ENCODE data around the gene DUSP6.
"Not testable (repeated sequence)": the region's sequence is repeated elsewhere in the genome, so short reads cannot be mapped to it uniquely, and the experiment has no call there.

The DUSP6 gene

DNA sequence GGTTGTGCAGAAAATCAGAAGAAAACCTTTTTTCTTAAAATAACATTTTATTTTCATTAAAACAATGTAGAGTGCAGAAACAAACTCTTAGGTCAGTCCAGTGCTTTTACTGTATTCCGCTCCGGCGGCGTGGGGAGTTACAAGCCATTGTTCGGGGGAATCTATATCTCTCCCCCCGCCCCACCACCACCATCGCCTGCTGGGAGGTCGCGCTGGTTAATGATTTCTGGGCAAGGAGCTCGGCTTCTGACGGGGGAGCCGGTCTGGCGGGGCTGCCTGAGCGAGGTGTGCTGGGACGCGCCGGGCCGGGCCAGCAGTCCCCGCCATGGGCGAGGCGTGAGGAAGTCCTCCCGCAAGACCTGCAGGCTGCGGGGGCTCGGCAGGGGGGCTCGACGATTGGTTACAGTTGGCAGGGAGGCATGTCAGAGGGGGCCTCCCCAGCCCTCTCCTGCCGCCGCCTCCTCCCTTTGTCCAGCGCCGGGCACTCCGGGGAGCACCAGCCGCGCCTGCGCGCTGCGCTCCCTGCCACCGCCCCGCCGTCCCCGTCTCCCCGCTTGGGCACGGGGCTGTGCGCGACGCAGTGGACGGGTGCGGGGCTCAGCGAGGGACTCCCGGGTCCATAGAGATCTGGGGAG, 1.0 kb upstream of the DUSP6 start:
- peak overlapping the region; percentile 47 for H3K4me3 ChIP-seq (ENCODE audit: low read depth, low read length)

DNA sequence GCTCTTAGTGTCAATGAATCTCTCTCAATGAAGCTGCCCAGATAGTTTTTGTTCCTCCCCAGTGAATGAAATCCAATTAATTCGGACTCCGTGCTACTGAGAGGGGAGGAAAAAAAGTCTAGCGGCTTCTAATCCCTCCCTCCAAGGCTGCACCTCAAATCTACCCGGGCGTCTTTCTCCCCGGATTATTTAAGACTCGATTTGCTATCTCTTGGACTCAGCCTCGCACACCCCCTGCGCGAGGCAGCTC, 134 bp downstream of the DUSP6 start:
- peak overlapping the region; percentile 89 for H3K4me3 ChIP-seq (ENCODE audit: low read depth, low read length)

DNA sequence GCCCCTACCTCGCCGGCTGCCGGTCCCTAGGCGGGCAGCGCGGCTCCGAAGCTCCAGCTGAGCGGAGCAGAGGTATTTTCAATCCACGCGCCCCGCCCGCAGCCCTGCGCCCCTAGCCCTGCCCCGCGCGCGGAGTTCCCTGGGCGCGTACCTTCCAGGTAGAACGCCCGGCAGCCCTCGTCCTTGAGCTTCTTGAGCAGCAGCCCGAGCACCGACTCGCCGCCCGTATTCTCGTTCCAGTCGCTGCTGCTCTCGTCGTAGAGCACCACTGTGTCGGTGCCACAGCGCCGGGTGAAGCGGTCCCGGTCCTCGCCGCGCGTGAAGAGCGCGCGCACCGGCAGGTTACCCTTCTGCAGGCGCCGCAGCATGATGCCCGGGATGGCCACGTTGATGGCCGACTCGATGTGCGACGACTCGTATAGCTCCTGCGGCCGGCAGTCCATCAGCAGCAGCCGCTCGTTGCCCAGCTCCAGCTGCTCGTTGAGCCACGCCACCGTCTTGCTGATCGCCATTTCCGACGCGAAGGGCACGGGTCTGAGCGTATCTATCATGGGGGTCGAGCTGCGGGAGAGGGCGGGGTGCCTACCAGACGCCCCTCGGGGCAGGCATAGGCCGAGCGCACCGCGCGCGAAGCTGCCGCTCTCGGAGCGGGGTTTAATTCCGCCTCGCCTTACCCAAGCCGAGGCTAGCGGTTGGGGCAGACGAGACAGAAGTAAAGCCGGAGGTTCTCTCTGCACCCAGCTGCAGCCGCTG, 636 bp downstream of the DUSP6 start:
- peak overlapping the region; percentile 89 for H3K4me3 ChIP-seq (ENCODE audit: low read depth, low read length)

DNA sequence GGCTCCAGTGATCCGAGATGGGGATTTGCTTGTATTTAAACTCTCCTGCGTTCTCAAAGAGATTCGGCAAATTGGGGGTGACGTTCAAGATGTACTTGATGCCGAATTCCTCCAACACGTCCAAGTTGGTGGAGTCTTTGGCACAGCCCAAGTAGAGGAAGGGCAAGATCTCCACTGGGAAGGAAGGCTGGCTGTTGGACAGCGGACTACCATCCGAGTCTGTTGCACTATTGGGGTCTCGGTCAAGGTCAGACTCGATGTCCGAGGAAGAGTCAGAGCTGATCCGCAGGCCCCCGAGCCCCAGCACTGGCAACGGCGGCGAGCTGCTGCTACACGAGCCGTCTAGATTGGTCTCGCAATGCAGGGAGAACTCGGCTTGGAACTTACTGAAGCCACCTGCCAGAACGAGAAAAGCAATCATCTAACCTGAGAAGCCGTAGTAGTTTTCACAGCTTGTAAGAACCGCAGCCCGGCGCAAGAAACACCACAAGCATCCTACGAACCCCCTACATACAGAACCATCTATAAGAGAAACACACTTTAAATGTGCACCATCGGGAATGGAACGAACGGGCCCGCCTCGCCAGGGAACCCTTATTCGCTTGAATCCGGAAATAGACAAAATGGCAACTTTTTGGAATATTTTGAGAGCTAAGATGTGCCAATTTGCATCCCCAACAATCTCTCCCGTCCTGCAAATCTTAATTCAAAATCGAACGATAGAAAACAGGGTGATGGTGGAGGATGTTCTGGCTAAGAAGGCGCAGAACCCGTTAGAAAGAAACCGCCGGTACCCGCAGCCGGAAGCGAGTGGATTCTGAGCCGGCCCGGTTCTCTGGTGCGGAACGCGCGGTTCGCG, 1.4 kb downstream of the DUSP6 start:
- peak overlapping the region; percentile 89 for H3K4me3 ChIP-seq (ENCODE audit: low read depth, low read length)

DNA sequence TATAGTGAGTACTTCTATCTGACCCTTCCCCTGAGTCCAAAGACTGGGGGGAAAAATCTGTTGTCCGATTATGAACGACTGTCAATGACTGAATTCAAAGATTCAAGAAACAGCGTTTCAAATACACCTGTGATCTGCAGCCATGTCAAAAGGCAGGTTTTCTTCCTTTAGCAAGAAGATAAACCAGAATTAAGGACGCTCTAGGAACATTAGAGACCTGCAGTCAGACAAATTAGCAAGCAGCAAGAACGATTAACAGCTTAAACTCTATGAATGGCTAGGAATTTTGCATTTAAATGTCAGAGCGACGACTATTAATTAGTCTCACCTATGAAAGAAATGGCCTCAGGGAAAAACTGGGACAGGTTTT, 2.1 kb downstream of the DUSP6 start:
- peak overlapping the region; percentile 89 for H3K4me3 ChIP-seq (ENCODE audit: low read depth, low read length)

DNA sequence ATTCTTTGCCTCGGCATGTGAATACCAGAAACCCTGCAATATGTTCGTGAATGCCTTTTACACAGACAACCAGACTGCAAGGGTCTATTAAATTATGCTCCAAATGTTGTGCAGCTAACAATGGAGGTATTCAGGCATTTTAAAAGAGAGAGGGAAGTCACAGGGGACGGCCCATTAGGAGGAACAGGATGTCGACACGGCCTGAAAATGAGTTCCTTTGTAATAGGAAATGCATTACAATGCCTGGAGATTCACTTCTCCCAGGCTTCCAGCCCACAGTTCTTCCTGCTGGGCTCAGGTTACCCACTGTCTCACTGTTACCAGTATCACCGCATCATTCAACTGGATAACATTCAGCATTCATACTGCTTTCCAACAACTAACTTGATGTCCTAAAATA, 2.5 kb downstream of the DUSP6 start:
- H3K4me3 ChIP-seq (ENCODE audit: low read depth, low read length), result peak overlapping the region; percentile 89

DNA sequence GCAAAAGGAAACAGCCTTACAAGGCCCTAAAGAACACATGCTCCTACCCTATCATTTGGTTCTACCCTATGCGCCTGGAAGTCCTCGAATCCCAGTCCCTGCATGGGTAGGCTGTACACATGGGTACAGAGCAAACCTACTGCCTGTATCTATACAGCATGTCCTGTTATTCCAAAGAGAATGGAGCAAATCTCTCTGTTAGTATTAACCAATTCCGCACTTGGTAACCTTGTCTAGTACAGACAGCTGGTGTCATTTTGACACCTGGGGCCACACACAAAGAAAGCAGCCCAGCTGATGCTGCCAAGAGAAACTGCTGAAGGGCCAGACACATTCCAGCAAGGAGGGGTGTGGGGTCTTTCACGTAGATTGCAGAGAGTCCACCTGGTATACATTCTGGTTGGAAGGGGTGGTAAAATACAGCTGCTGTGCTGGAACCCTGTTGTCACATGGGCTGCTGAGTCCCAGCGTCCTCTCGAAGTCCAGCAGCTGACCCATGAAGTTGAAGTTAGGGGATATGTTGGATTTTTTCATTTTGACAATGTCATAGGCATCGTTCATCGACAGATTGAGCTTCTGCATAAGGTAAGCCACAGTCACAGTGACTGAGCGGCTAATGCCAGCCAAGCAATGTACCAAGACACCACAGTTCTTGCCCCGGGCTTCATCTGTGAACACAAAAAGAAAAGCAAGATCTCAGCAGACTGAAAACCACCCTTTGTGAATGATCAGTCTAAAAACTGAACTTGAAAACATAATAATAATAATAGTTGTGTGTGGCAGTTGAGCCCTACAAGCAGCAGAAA, 3.2 kb downstream of the DUSP6 start:
- peak overlapping the region; percentile 89 for H3K4me3 ChIP-seq (ENCODE audit: low read depth, low read length)

DNA sequence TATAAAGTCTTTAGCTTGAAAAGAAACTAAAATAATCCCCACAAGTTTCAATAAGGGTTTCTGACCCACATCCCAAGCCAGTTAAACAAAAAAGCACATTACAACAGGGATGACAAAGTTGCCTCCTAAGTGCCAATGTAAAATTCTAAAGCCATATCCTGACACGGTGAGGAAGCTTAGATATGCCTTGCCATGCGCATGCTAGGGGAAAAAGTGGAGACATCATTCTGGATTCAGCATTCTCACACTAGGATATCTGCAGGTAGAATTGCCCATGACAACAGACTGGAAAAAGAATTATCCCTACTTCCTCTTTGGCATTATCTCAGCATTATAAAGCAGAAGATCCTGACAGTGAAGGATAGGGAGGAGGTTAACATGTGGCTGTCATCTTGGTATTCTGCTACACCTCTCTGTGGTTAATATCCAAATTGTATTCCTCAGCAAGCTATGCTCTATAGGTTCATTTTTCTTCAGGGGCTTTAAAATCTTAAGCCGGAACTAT, 4.9 kb downstream of the DUSP6 start:
- H3K4me3 ChIP-seq (ENCODE audit: low read depth, low read length), result no peak overlapping the region

DNA sequence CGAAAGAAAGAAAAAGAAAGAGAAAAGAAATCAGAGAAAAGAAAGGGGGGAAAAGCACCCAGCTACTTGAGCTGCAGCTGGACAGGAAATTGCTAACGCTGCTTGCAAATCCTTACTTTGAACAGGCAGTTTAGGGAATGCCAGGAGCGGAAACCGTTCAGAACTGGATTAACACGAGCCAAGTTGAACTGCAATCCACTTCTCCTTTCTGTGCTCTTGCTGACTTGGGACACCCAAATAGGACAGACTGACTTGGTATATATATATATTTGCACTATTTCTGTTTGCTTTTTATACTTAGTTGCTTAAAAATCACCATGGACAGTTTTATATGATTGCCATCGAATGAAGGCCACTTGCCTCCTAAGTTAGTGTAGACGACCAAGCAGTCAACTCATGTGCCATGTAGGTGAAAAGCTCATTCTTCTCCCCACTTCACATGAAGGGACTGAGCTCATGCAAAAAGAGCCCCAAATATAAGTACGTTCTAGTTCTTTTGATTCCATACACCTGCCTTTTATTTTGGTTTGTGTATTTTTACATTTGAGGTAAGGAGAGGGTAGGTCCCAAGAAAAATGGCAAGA, 5.5 kb downstream of the DUSP6 start:
- no peak overlapping the region for H3K4me3 ChIP-seq (ENCODE audit: low read depth, low read length)

DNA sequence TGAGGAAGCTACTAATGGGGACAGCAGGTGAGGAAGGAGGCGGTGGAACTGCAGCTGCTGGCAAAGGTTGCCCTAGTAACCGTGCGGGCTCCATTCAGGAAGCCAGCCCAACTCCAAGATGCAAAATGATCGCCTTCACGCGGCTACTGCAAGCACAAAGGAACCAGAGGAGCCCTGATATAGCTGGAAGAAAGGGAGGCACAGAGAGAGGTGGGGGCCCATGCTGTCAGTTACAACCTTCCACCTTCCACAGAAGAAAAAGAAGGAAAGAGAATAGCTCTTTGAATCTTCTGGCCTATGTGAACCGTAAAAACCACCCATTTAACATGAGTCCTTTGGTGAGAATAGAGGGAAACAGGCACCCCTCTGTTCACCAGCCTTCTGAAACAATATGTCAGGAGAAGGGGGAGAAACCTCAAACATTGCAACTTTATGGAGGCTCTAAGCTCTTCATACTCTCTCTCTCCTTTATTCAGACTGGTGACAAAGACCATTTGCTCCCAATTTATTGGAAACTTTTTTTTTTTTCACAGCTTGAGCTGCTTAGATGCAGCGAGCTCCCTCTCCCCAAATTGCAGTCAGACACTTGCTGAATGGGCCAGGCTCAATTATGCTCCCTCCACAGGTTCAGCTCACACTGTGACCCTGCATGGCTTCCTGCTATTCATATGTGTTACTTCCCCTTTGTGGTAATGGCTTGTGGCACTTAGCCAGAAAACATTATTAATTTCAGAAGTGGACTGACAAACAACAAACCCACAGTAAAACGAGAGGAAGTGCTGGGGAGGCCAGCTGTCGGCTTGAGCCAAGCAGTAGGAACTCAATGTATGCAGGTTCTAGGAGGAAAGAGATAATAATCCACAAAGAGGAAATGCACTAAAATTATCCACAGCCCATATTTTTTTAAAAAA, 6.2 kb downstream of the DUSP6 start:
- no peak overlapping the region for H3K4me3 ChIP-seq (ENCODE audit: low read depth, low read length)

DNA sequence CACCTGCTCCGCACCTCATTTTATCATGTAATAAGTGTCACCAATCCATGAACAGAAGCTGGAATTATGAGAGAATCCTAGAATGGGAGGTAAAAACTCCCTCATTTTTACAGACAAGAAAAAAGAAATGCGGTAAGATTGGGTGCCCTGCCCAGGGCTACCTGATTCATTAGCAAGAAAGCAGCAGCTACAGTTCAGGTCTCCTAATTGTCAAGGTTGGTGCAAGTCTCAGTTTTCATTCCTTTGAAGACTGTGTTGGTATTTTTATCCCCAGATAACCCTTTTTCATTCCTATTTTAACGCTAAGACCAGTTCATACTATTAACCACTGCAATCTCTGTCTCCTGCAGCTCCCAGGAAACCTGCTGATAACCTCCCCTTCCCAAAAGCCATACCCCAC, 6.9 kb downstream of the DUSP6 start:
- no peak overlapping the region for H3K4me3 ChIP-seq (ENCODE audit: low read depth, low read length)

DNA sequence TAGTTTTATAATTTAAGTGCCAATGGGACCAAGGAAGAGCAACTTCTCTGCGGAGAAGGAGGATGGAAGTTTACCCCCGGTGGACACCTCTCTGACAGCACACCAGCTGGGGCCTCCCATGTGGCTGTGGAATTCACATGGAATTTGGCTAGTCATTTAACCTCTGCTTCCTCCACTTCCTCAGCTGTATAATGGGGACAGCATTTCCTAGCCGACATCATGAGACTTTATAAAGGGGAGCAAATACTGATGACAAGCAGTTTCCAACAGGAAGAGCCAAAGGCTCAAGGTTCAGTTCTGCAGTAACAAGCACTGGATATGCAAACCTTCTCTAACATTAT, 7.5 kb downstream of the DUSP6 start:
- no peak overlapping the region for H3K4me3 ChIP-seq (ENCODE audit: low read depth, low read length)

DNA sequence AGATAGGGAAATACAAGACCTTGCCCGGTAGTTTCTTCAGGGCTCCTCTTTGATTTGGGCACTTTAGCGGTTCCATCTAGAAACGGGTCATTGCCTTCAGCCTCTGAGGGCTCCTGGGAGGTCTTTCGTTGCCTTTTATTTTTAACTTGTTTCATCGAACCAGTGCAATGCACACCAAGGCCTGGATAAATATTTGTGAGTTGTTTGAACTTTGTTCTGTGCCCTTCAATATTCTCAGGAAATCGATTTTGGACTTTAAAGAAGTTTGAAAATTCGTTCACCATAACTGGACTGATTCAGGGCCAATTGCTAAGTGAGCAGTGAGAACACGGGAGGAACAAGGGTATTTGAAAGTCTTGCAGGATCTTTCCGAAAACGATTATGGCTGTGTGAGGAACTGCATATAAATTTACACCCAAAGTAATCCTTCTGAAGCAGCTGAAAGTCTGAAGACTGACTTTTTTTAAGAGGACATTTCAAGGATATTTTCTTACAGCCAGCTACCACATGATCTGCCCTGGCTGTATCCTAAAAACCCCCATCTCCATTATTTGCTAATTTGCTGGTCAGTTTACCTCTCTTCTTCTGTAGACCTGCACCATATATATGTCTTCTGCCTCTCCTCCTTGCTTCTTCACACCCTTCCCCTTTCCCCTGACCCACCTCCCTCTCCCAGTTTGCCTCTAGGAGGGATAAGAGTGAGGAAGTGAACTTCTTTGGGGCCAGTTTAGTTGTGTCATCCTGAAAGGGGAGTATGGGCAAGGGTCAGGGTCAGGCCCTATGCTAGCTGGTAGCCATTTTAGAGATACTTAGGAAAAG, 8.0 kb downstream of the DUSP6 start:
- no peak overlapping the region for H3K4me3 ChIP-seq (ENCODE audit: low read depth, low read length)

DNA sequence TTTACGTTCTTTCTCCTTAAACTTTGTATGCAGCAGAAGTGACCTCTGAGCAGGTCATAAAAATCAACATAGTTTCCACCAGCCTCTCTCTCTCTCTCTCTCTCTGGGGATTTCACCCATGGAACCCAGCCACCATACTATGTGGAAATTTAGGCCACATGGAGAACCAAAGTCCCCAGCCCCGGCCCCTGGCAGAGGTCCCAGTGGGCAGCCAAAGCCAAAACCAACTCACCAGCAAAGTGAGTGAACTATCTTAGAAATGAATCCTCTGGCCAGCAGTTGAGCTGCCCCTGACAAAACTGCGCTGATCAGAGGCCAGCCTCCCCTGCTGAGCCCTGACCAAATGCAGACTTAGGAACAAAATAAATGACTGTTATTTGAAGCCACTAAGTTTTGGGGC, 9.2 kb downstream of the DUSP6 start:
- H3K4me3 ChIP-seq (ENCODE audit: low read depth, low read length), result no peak overlapping the region

DNA sequence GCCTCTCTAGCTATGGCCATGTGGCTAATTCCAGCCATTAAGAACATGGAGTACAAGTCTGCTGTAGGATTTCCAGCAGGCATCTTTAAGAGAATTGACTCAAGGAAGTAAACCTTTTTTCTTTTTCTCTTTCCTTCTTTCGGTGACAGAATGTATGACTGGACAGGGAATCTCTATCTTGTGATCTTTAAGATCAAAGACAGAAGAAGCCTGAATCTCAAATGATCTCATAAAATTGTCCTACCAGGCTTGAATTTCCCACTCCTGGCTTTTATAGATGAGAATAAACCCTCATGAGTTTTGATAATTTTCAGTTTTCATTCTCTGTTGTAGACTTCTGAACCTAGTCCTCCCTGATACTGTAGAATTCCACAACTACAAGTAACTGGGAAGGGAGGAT, 11.4 kb downstream of the DUSP6 start:
- H3K4me3 ChIP-seq (ENCODE audit: low read depth, low read length), result no peak overlapping the region

DNA sequence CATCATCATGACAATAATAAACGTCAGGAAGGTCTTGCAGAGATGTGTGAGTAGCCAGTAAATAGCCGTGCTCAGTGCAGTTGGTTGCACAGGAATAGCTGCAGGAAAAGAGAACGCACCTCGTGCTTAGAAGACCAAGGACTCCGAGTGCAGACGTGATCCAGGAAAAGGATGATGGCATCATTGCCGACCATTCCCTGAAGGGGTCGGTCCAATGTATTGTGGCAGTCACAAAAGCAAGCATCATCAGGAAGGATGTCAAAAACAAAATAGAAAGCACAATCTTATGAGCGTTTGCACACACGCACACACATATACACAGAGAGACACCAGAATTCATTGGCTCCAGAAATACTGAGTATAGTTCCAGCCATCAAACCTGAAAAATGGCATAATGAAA, 12.8 kb downstream of the DUSP6 start:
- H3K4me3 ChIP-seq (ENCODE audit: low read depth, low read length), result no peak overlapping the region

DNA sequence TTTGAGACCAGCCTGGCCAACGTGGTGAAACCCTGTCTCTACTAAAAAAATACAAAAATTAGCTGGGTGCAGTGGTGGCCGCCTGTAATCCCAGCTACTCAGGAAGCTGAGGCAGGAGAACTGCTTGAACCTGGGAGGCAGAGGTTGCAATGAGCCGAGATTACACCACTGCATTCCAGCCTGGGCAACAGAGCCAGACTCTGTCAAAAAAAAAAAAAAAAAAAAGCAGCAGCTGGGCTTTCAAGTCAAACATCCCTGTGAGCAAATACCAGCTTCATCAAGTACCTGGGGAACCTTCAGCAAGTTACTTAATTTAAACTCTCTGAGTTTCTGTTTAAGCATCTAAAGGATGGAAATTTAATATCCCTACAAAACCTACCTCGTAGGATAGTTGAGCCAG, 15.2 kb downstream of the DUSP6 start:
- not testable (repeated sequence) for H3K4me3 ChIP-seq (ENCODE audit: low read depth, low read length)

DNA sequence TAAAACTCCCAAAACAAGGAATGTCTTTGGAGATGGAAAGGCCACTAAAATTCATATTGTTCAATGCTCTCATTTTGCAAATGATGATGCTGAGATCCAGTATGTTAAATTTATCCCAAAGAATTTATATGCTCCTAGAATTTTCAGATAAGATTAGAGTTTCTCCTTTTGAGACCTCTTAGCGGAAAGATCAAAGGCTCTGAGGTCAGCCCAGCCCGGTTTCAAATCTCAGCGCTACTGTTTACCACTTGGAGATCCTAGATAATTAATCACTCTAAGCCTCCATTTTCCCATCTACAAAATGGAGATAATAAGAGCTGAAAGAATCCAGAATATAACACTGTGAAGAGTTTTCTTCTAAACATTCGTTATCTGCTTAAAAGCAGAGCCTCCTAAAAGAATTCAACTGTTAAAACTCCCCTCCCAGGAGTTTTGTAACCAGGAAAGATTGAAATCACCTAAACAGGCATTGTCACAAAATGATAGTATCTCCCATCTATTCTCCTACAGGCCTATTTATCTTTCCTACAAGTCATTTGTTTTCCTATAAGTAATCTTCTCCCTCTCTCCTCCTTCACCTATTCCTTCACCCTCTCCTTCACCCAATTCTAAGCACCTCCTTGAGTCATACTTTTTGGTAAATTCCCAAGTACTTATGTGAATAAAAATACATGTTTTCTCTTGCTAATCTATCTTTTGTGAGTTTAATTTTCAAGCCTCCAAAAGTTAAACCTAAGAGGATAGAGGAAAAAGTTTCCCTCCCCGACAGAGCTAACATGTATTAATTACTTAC, 16.7 kb downstream of the DUSP6 start:
- no peak overlapping the region for H3K4me3 ChIP-seq (ENCODE audit: low read depth, low read length)
